Activated B cell treated with CpG ODN at 0.5 μM for 24 hours (primary cell): ENCODE measurements around the gene OR10AG1. TPM values are rescaled to one million over a fixed set of nuclear protein-coding genes. Genes with fewer than 3 reads are reported as not detected.

ENCODE experiments used
- ATAC-seq: fragments of 200-7000 bp; cut with Tn5 transposase; one replicate; pipeline ENCODE4 v1.10.0; 2021; ENCODE audit warnings: low read depth, mild to moderate bottlenecking, moderate library complexity
- CTCF ChIA-PET: fragments of 350-600 bp; sonication (Branson Sonifier 250); formaldehyde crosslinking; loops from one replicate; lab custom pipeline; 2021; ENCODE audit warnings: antibody characterized with exemption; lab: Charles Lee
- POLR2A ChIA-PET: fragments of 350-600 bp; sonication (Branson Sonifier 250); formaldehyde crosslinking; loops from one replicate; lab custom pipeline; 2021; ENCODE audit warnings: antibody characterized with exemption; lab: Charles Lee
- DNase-seq: peaks from one replicate; pipeline ENCODE4 v3.0.0; 2022
- H3K27ac Mint-ChIP-seq: one replicate; pipeline ENCODE4 v1.8.0; 2020; ENCODE audit warnings: mixed read lengths
- H3K27me3 Mint-ChIP-seq: one replicate; pipeline ENCODE4 v1.8.0; 2021; ENCODE audit warnings: mixed read lengths
- H3K36me3 Mint-ChIP-seq: one replicate; pipeline ENCODE4 v1.8.0; 2021; ENCODE audit warnings: low read depth, mixed read lengths
- H3K4me1 Mint-ChIP-seq: one replicate; pipeline ENCODE4 v1.8.0; 2021; ENCODE audit warnings: mixed read lengths
- H3K4me3 Mint-ChIP-seq: one replicate; pipeline ENCODE4 v1.8.0; 2020; ENCODE audit warnings: mild to moderate bottlenecking, mixed read lengths
- H3K9me3 Mint-ChIP-seq: one replicate; pipeline ENCODE4 v1.8.0; 2020; ENCODE audit warnings: mixed read lengths
- intact Hi-C: fragments of 100-400 bp; cut with micrococcal nuclease; formaldehyde crosslinking; loops from one replicate; pipeline ENCODE4 v1.15.1; 2024
- total RNA-seq: library from RNA; stranded (reverse); gene quantifications from 2 replicates; pipeline ENCODE4 v1.2.3, GENCODE V29; 2022
- TF ChIP-seq, protein P1 (sequence below): fragments of 200-600 bp; IDR thresholded peaks from one replicate; pipeline ENCODE4 v1.8.0; 2022; ENCODE audit warnings: antibody characterized with exemption, mild to moderate bottlenecking

OR10AG1 gene
- total RNA-seq, 1 donor from 2014 or later, result not detected

DNA sequence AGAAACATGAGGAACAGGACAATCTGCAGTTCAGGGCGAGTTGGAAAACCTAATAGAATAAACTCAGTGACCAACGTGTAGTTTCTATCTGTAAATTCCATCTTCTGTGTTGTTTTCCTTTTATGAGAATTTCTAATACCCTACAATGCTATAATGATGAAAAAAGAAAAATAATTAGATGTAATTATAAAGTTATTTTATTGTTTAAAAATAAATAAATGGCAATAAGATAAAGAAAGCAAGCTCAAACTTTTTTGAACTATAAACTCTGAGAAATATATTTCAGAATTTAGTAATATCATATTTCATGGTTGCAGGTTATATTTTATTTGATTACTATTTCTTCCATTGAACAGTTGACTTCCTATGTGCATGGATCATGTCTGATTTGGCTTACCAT is 33.4 kb downstream of the OR10AG1 start, which contains the start of gene OR5I1:
Gene OR5I1 (minus strand): TSS at position 101 of the 400 bp plus-strand sequence. CDS start 0 bp downstream, at position 101.
- Mint-ChIP-seq H3K27me3 (no peaks in the 10 kb centered on the region), H3K9me3 (no peaks in the 10 kb centered on the region), H3K4me1 (no peaks in the 10 kb centered on the region), H3K36me3 (no peaks in the 10 kb centered on the region), H3K27ac (no peak within 1 kb of the TSS), H3K4me3 (no peak within 1 kb of the TSS)
- TF ChIP-seq, protein P1, sequence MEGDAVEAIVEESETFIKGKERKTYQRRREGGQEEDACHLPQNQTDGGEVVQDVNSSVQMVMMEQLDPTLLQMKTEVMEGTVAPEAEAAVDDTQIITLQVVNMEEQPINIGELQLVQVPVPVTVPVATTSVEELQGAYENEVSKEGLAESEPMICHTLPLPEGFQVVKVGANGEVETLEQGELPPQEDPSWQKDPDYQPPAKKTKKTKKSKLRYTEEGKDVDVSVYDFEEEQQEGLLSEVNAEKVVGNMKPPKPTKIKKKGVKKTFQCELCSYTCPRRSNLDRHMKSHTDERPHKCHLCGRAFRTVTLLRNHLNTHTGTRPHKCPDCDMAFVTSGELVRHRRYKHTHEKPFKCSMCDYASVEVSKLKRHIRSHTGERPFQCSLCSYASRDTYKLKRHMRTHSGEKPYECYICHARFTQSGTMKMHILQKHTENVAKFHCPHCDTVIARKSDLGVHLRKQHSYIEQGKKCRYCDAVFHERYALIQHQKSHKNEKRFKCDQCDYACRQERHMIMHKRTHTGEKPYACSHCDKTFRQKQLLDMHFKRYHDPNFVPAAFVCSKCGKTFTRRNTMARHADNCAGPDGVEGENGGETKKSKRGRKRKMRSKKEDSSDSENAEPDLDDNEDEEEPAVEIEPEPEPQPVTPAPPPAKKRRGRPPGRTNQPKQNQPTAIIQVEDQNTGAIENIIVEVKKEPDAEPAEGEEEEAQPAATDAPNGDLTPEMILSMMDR, result no peak
- ATAC-seq, result no peak
- ChIA-PET CTCF (no interaction called here), POLR2A (no interaction called here)
- intact Hi-C loops, result no loop called here
- no peak for DNase-seq

DNA sequence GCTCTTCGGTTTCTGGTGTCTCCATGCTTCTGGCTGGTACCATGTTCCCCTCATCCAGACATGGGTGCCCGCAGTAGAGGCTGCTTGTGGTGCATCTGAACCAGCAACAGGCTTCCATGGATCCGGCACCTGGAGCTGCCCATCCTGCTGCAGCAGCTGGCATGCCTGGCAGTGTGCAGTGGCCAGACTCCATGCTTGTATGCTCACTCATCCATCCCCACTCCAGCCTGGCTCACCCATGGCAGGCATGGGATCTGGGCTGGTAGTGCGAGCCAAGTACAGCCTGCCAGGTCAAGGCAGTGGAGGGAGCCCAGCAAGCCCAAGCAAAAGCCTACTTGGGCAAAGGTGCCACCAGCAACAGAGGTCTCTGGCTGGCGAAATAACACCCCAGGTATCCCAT is 49.2 kb downstream of the OR10AG1 start:
- H3K9me3 Mint-ChIP-seq, result peaks cover 17% of the 10 kb centered on the region
- ATAC-seq, result no peak
- no peak overlapping the region for H3K27ac Mint-ChIP-seq

More for the DNA sequence above, 49.2 kb downstream of the OR10AG1 start:
- H3K36me3 Mint-ChIP-seq, result no peaks in the 10 kb centered on the region
- no peak overlapping the region for H3K4me3 Mint-ChIP-seq
- intact Hi-C loops, result no loop called here
- ChIA-PET CTCF (no interaction called here), POLR2A (no interaction called here)
- TF ChIP-seq, protein P1, result no peak
- no peaks in the 10 kb centered on the region for H3K27me3 Mint-ChIP-seq
- no peaks in the 10 kb centered on the region for H3K4me1 Mint-ChIP-seq
- no peak for DNase-seq

Other genes starting within 250 kb of the OR10AG1 start
- not detected in 2 replicates for gene OR5D13, start 196.5 kb downstream of the OR10AG1 start, total RNA-seq
- not detected in 2 replicates for gene OR5D14, start 174.4 kb downstream of the OR10AG1 start, total RNA-seq
- gene OR5L1, start 158.6 kb downstream of the OR10AG1 start, total RNA-seq, result not detected in 2 replicates
- not detected in 2 replicates for gene OR5D18, start 150.3 kb downstream of the OR10AG1 start, total RNA-seq
- not detected in 2 replicates for gene OR5L2, start 142.7 kb downstream of the OR10AG1 start, total RNA-seq
- gene OR5D16, start 131.2 kb downstream of the OR10AG1 start, total RNA-seq, result not detected in 2 replicates
- not detected in 2 replicates for gene TRIM51, start 86.6 kb downstream of the OR10AG1 start, total RNA-seq
- not detected in 2 replicates for gene OR5W2, start 55.4 kb downstream of the OR10AG1 start, total RNA-seq
- not detected in 2 replicates for gene OR5I1, start 33.5 kb downstream of the OR10AG1 start, total RNA-seq
- gene OR5F1, start 24.7 kb upstream of the OR10AG1 start, total RNA-seq, result not detected in 2 replicates
- gene OR5AS1, start 57.7 kb upstream of the OR10AG1 start, total RNA-seq, result not detected in 2 replicates
- gene OR8I2, start 123.4 kb upstream of the OR10AG1 start, total RNA-seq, result not detected in 2 replicates
- gene OR8H2, start 133.7 kb upstream of the OR10AG1 start, total RNA-seq, result not detected in 2 replicates
- not detected in 2 replicates for gene OR8H3, start 152.4 kb upstream of the OR10AG1 start, total RNA-seq
- not detected in 2 replicates for gene OR8J3, start 170.3 kb upstream of the OR10AG1 start, total RNA-seq
- not detected in 2 replicates for gene OR8K5, start 190.4 kb upstream of the OR10AG1 start, total RNA-seq
- not detected in 2 replicates for gene OR5J2, start 206.7 kb upstream of the OR10AG1 start, total RNA-seq